ENCODE results near the gene ATP9B.

ATP9B gene

DNA sequence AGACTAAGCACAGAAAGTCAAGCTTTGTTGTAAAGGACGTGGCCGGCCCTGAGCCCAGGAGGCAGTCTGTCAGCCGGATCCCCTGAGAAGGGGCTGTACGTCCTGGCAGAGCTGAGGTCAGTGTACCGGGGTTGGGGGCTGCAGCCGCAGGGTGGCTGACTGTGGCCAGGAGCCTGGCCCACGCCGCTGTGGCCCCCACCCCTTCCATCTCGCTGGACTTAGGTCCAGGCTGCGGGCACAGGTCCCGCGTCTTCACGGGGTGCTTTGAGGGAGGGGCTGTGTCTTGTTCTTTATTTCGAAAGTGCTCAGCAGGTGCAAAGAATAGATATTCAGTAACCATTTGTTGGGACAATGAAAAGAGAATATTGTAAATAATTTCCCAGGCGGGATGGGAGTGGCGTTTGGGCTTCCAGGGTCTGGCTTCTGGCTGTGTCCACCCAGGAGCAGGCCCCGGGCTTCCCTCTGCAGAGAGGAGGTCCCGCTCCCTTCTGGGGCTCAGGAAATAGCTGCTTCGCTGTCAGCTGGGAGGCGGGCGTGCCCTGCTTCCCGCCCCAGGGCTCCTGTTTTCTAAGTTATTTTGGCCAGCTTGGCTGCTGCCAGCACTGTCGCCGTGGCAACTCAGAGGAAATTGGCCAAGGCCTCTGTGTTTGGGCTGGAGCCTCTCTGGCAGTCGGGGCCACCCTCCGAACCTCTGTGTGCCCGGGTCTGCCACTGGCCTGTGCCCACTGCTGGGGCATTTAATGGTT, 334.0 kb downstream of the ATP9B start:
- peak overlapping the region; percentile 10; the same call in 1 of the 2 replicates for H3K4me3 ChIP-seq (ENCODE audit: low read length)
- no peak for TF ChIP-seq ZNF274 (IDR thresholded peaks at IDR 0.05; ENCODE audit: low read depth, low read length)

DNA sequence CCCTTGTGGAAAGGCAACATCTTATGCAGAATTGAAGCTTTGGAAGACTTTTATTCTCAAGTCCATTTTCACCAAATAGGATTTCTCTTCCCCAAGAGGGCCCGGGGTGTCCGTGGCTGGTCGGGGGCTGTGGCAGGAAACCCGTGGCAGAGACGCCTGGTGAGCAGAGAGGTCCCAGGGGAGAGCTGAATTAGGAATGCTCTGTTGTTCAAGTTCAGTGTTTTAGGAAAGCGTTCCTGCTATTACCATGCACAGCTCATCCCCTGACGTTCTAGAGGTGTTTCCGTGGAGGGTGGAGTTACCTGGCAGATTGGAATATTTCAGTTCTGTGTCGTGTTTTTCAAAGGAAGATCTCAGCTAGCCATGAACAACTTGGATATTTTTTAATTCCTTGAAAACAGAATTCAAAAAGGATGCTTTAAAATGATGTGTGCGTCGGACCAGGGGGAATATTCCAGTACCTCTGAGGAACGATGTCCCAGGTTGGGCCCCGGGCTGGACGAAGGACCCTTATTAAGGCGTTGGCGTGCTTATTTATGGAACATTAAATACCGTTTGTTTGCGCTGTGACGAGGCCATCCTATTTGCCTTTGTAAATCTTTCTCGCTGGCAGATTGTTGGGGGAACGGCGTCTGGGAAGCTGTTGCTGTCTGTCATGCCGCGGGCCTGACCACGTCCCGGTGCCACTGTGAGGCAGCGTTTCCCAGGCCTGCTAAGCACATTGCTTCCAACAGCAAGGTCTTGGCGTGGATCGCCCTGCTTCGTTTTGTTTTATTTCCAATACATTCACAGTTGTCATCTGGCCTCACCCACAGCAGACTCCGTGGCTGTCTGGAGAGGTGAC, 334.8 kb downstream of the ATP9B start:
- no peak for TF ChIP-seq ZNF274 (IDR thresholded peaks at IDR 0.05; ENCODE audit: low read depth, low read length)
- H3K4me3 ChIP-seq (ENCODE audit: low read length): no peak overlapping the region; the same call in 1 of the 2 replicates

DNA sequence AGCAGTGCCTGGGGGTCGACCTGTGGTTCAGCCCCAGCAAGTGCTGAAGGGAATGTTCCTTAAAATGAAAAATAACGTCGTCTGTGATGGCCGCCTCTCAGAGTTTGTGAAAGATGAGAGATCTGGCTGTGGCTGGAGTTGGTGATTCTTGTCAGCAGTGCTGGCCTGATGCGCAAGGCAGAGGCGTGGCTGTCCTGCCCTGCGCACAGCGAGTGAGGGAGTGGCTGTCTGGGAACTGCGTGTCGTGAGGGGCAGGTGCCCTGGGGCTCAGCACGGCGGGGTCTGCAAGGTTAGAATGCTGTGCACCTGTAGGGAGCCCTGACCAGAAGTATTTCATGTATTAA, 335.3 kb downstream of the ATP9B start:
- no peak overlapping the region for H3K4me3 ChIP-seq (ENCODE audit: low read length)
- TF ChIP-seq ZNF274 (IDR thresholded peaks at IDR 0.05; ENCODE audit: low read depth, low read length): no peak

DNA sequence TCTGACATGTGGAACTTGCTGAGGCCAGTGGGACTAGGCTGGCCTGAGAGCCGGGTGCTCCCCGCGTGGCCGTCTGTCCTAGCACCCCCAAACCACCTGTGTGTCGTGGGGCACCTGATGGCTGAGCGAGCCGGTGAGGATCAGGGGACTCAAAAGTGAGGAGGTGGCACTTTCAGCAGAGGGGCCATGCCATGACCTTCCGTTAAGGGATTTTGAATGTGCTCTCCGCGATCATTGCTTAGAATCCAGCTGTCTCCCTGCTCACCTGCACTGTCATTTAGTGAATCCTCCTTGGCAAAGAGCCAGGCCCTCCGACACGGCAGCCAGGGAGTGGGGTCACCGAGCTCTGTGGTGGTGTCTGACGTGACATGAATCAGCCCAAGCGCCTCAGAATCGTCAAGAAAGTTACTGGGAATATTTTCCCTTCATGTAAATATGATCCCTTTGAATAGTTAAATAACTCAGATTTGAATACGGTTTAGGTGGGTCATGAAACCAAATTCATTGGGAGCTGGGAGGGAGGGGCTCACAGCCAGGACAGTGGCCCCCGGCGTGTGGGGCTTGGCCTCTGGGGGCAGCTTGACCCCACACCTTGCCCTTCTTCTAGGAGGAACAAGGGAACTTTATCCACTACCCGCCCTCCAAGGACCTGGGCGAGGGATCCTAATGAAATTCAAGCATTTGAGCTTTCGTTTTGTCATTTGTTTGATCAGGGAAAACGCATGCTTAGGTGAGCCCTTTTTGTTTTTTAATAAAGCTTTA, 336.0 kb downstream of the ATP9B start:
- H3K4me3 ChIP-seq (ENCODE audit: low read length): no peak overlapping the region; the same call in 1 of the 2 replicates
- no peak for TF ChIP-seq ZNF274 (IDR thresholded peaks at IDR 0.05; ENCODE audit: low read depth, low read length)

DNA sequence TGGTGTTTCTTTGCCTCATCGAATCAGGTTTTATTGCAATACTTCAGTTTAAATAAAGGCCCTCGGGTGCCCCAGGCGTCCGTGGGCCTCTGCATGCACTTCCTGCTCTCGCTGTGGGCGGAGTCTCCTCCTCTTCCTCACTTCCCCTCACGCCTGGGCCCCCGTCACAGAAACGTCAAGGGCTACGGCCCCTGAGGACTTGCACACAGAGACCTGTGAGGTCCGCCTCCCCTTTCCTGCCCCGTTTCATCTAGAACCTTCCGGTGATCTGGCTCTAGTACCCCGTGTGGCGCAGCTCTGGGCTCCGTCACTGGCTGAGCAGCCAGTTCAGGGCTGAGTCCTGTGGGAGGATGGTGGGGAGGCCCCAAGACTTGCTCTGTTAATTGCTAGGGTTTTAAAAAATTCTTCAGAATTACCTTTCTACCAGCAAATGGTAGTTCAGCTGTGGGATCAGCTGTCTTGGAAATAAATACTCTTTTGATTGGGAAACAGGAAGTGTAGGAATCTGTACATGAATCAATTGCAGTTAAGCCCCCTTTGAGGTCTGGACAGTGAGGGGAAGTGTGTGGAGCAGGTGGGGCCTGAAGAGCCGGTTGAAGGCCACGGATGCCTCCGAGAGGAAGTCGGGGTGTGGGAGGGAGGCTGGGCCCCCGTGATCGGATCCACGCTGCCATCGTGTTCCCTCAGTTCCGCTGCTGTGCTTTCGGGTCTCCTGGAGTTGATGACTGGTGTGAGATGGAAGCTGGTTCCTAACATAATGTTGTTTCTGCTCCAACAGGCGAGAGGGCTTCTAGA, 336.8 kb downstream of the ATP9B start:
- no peak for TF ChIP-seq ZNF274 (IDR thresholded peaks at IDR 0.05; ENCODE audit: low read depth, low read length)
- H3K4me3 ChIP-seq (ENCODE audit: low read length): no peak overlapping the region; the same call in 1 of the 2 replicates

DNA sequence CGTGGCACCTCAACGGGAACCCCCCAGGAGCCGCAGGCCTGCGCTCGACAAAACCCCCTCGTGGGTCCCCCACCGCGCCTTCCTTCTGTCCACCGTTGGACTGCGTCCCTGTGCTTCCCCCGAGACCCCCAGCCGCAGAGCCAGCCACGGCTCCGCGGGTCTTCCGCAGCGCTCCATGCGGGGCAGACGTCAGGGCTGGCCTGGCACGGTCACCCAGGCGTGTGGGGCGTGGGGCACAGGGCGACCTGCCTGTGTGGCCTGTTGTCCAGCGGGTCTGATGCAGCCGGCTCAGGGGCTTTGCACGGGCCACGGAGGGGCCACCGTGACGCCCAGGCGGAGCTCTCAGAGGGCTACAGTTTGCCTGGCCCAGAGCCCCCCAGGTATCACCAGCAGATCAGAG, 337.5 kb downstream of the ATP9B start:
- no peak for TF ChIP-seq ZNF274 (IDR thresholded peaks at IDR 0.05; ENCODE audit: low read depth, low read length)
- H3K4me3 ChIP-seq (ENCODE audit: low read length): no peak overlapping the region

- H3K4me3 ChIP-seq (ENCODE audit: low read length): no peak overlapping the region
- no peak for TF ChIP-seq ZNF274 (IDR thresholded peaks at IDR 0.05; ENCODE audit: low read depth, low read length)
Observed at GRCh38 chr18:79409313-79409712, 340.1 kb downstream of the ATP9B start.

GRCh38 chr18:79410171-79410641, 341.0 kb downstream of the ATP9B start:
- no peak overlapping the region for H3K4me3 ChIP-seq (ENCODE audit: low read length)
- TF ChIP-seq ZNF274 (IDR thresholded peaks at IDR 0.05; ENCODE audit: low read depth, low read length): no peak

- H3K4me3 ChIP-seq (ENCODE audit: low read length): no peak overlapping the region
- TF ChIP-seq ZNF274 (IDR thresholded peaks at IDR 0.05; ENCODE audit: low read depth, low read length): no peak
Observed at GRCh38 chr18:79410731-79411613, 341.8 kb downstream of the ATP9B start.

- no peak overlapping the region for H3K4me3 ChIP-seq (ENCODE audit: low read length)
- TF ChIP-seq ZNF274 (IDR thresholded peaks at IDR 0.05; ENCODE audit: low read depth, low read length): no peak
Observed at GRCh38 chr18:79411614-79412526, 342.7 kb downstream of the ATP9B start.

DNA sequence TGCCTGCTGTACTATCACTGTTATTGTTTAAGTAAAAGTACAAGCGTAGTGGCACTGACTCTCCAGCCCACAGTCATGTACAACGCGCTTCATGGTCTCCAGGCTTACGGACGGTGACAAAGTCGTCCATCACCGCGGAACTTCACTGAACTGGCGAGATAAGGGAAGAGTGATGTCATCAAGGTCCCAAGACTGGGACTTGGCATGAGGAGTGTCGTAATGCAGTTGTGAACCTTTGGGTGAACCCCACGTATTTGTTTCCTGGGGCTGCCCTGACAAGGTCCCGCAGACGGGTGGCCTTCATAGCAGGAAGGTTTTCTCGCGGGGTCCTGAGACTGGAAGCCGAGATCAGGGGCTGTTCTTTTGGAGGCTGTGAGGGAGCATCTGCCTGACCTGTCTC, 343.8 kb downstream of the ATP9B start:
- no peak for TF ChIP-seq ZNF274 (IDR thresholded peaks at IDR 0.05; ENCODE audit: low read depth, low read length)
- no peak overlapping the region for H3K4me3 ChIP-seq (ENCODE audit: low read length)

- no peak overlapping the region for H3K4me3 ChIP-seq (ENCODE audit: low read length)
- TF ChIP-seq ZNF274 (IDR thresholded peaks at IDR 0.05; ENCODE audit: low read depth, low read length): no peak
Observed at GRCh38 chr18:79413426-79413825, 344.2 kb downstream of the ATP9B start.

Data from GM08714 (cell line).